Coronary artery (tissue), 2 donors: ENCODE measurements around the gene NBDY.

Experiments
- DNase-seq: peaks from one replicate; pipeline ENCODE4 v3.0.0-alpha.2; 2017; ENCODE audit warnings: low spot score
- H3K27ac ChIP-seq, 2 donors: fragments of 200-600 bp; sonication (generic); one replicate each; pipeline ENCODE4 v1.5.1; 2016 to 2019
- H3K4me3 ChIP-seq: fragments of 200-600 bp; sonication (generic); 2 replicates; pipeline ENCODE4 v1.5.1; 2016; ENCODE audit warnings: mild to moderate bottlenecking, moderate library complexity
- TF ChIP-seq, protein P1 (sequence below): fragments of 200-600 bp; sonication (generic); IDR thresholded peaks from one replicate; pipeline ENCODE4 v1.5.1; 2019; ENCODE audit warnings: antibody characterized with exemption

The NBDY gene

DNA sequence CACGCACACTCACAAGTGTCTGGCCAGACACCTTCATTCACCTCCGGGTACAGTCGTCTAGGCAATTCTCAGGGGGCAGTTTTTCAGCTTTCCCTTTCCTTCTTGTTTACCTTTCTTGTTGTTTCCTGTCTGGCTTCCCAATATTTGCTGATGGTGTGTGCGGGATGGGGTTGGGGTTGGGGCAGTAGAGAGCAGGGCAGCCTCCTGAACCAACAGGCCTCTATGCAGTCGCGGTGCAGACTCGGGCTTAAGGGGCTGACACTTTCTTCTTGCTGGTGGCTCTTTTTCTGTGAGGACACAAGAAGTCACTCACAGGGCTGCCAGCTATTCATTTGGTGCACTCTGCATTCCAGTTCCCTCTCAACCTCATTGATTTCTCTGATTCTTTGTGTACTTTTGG, 56.4 kb downstream of the NBDY start:
- peak; percentile 41 for DNase-seq
- TF ChIP-seq, protein P1, sequence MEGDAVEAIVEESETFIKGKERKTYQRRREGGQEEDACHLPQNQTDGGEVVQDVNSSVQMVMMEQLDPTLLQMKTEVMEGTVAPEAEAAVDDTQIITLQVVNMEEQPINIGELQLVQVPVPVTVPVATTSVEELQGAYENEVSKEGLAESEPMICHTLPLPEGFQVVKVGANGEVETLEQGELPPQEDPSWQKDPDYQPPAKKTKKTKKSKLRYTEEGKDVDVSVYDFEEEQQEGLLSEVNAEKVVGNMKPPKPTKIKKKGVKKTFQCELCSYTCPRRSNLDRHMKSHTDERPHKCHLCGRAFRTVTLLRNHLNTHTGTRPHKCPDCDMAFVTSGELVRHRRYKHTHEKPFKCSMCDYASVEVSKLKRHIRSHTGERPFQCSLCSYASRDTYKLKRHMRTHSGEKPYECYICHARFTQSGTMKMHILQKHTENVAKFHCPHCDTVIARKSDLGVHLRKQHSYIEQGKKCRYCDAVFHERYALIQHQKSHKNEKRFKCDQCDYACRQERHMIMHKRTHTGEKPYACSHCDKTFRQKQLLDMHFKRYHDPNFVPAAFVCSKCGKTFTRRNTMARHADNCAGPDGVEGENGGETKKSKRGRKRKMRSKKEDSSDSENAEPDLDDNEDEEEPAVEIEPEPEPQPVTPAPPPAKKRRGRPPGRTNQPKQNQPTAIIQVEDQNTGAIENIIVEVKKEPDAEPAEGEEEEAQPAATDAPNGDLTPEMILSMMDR: no peak
- Histone ChIP-seq H3K4me3 (no peak overlapping the region), H3K27ac (no peak overlapping the region)

GRCh38 chrX:56786889-56787733, 58.1 kb downstream of the NBDY start:
- Histone ChIP-seq H3K4me3 (no peak overlapping the region), H3K27ac (no peak overlapping the region)
- TF ChIP-seq, protein P1: no peak
- peak; percentile 22 for DNase-seq

DNA sequence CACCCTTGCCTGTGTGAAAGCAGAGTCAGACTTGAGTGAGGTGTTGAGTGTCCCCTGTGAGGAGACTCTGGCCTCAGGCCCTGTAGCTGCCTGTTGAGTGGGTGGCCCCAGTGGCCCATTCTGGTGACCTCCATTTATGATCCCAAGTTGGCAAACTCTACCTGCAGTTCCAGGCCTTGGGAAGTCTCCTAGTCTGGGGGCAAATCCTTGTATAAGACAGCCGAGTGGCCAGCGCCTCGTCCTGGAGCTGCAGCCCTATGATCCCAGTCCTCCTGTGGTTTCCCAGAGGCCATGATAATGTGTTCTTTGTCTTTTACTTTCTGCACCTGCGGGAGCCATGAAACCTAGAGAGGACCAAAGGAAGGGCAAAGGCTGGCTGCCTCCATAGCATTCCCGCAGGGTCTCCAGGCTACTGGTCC, 58.7 kb downstream of the NBDY start:
- DNase-seq: peak; percentile 53
- TF ChIP-seq, protein P1: no peak

GRCh38 chrX:56788229-56788628, 59.2 kb downstream of the NBDY start:
- TF ChIP-seq, protein P1: no peak
- DNase-seq: peak; percentile 65
- no peak overlapping the region for H3K4me3 ChIP-seq
- no peak overlapping the region for H3K27ac ChIP-seq

More for the DNA sequence above, 58.7 kb downstream of the NBDY start:
- Histone ChIP-seq H3K27ac (no peak overlapping the region), H3K4me3 (no peak overlapping the region)

DNA sequence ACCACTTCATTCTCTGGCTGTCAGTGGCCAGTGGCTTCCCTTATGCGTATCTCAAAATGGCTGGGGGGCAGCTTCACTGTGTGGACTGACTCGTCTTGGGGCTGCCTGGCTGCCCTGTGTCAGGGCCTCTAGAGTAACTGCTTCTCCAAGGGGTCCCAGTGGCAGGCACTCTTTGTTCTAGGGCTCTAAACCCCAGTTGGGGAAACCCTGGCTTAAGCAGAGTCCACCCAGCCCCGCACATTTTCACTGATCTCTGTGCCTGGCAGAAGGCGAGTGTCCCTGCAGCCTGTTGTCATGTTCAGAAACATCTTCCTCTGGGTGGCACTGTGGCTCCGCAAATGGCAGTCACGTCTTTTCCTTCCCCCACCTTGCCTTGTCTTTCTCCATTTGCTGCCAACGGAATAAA, 59.7 kb downstream of the NBDY start:
- peak; percentile 69 for DNase-seq
- no peak overlapping the region for H3K27ac ChIP-seq
- no peak overlapping the region for H3K4me3 ChIP-seq
- TF ChIP-seq, protein P1: no peak

- peak; percentile 62 for DNase-seq
- Histone ChIP-seq H3K4me3 (no peak overlapping the region), H3K27ac (no peak overlapping the region)
- TF ChIP-seq, protein P1: no peak
Observed at GRCh38 chrX:56789518-56790070, 60.6 kb downstream of the NBDY start.

DNA sequence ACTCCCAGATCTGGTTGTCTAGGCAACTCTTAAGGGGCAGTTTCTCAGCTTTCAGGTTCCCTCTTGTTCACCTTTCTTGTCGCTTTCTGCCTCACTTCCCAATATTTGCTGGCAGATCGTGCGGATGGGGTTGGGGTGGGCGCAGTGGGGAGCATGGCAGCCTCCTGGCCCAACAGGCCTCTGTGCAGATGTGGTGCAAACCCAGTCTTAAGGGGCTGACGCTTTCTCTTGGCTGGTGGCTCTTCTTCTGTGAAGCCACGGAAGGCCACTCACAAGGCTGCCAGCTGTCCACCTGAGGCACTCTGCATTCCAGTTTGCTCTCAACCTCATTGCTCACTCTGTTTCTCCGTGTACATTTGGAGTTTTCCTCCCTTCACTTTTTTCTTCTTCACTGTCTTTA, 61.7 kb downstream of the NBDY start:
- DNase-seq: peak; percentile 41
- TF ChIP-seq, protein P1: no peak
- no peak overlapping the region for H3K27ac ChIP-seq

More for the DNA sequence above, 61.7 kb downstream of the NBDY start:
- H3K4me3 ChIP-seq: no peak overlapping the region
